ENCODE results near the gene CACNA1F.

The CACNA1F gene

GRCh38 chrX:49227726-49228125 is 5.4 kb downstream of the CACNA1F start:
- no peak for DNase-seq

DNA sequence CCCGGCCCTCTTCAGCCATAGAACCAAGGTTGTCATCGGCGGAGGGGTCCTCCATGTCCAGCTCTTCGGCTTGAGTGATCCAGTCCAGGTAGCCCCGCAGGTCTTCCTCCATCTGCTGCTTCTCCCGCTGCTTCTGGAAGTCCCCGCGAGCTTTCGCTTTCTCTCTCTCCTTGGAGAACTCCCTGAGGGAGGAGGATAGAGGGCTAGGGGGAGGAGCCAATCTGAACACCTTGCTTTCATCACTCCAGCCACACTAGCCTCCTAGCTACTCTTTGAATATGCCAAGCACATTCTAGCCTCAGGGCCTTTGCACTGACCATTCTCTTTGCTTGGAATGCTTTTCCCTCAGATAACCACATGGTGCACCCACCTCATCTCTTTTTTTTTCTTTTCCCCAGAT is 6.2 kb downstream of the CACNA1F start:
- DNase-seq = no peak

- DNase-seq = no peak
Observed at GRCh38 chrX:49225858-49226257, 7.3 kb downstream of the CACNA1F start.

DNA sequence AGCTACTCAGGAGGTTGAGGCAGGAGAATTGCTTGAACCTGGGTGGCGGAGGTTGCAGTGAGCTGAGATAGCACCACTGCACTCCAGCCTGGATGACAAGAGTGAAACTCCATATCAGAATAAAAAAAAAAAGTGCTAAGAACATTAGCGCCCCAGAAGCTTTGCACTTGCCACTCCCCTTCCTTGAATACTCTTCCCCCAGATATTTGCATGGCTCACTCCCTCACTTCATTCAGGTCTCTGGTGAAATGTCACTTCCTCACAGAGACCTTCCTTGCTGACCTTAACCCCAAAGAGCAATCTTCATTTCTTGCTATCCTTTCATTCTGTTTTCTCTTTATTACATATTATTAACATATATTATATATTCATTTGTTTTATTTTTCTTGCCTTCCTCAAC is 11.3 kb downstream of the CACNA1F start:
- DNase-seq = no peak

DNA sequence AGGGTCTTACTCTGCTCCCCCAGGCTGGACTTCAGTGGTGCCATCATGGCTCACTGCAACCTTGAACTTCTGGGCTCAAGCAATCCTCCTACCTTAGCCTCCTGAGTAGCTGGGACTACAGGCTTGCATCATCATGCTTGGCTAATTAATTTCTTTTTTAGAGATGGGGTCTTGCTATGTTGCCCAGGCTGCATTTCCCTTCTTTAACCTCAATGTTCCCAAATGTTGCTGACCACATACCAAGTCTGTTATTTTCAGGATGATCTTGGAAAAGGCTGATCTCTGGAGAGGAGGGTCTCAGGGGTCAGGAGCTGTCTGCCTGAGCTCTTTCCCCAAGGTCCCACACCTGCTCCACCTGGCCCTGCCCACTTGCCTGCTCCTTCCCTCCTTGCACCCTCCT is 13.0 kb downstream of the CACNA1F start:
- DNase-seq = no peak

DNA sequence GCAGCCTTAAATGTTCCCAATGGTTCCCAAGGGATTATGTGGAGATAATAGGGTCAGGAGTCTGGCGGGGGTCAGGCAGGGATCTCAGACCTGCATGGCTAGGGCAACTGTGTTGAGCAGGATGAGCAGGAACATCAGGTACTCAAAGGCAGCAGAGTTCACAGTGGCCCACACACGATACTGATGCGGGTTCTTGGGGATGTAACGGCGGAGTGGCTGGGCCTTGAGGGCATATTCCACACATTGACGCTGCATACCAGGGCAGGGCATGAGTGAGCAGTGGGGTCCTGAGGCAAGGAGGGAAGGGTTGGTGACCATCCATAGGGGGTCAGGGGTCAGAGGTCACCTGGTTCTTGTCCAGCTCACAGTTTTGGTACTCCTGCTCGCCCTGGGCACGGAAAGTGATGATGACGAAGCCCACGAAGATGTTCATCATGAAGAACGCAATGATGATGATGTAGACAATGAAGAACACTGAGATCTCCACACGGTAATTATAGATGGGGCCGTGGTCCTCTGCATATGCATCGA is 18.1 kb downstream of the CACNA1F start:
- DNase-seq = no peak

DNA sequence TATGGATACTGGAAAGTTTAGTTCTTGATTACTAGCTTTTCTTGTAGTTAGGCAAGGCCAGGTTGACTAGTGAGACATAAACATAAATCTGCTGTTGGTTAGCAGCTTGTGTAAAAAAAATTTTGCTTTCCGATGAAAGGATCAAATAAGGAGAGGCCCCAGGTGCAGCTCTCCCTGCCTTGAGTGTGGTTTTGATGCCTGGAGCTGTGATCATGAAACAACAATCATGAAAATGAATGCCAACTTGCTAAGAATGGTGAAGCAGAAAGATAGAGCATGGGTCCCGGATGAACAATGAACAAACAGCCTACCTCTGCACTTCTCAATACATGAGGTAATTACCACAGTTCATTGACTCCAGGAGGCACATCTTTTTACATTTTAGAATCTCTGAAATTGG is 18.7 kb downstream of the CACNA1F start:
- no peak for DNase-seq

DNA sequence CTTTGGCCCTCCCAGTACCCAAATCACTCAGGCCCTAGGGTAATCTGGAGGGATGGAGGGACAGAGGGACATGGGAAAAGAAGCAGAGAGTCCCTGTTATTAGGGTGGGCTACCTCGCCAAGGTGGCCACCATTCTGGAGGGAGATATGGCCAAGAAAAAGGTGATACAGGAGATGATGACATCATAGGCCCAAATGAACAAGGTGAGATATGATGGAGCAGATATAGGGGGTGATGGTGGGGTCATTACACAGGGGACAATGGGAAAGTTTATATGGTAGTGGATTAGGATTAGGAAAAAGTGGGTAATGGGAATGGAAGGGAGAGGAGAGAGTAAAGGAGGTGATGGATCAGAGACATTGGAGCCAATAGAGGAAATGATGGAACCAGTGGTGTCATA is 20.3 kb downstream of the CACNA1F start:
- no peak for DNase-seq

DNA sequence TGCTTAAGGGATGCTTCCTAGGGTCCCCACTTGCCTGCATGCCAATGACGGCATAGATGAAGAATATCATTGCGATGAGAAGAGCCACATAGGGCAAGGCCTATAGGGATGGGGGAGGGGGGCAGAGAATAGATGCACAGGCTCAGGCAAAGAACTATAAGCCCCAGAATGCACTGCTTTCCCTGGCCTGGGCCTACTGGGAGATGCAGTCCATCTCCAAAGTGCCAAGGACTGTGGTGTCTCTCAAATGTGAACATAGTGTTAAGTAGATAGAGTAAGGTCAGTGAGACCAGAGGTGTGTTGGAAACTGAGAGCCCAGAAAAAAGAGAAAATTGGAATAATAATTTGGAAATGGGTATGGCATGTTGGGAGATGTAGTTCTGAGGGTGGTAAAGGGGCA is 20.9 kb downstream of the CACNA1F start:
- no peak for DNase-seq

DNA sequence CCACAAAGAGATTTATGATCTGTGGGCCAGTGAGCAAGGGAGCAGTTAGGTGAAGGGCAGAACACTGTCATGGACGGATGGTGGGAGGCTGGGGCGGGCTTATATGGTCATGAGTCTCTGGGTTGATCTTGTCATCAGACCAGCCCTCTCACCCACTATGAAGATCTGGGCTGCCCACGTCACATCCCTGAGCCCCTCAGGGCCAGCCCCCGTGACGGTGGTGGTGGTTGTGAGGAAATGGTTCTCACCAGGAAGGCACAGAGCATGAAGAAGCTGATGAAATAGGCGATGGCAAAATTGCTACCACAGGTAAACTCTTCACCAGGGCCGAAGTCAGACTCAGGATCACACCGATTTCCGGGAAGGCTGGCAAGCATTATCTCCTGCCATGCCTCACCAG is 22.1 kb downstream of the CACNA1F start:
- DNase-seq = no peak

GRCh38 chrX:49210406-49210805 is 22.7 kb downstream of the CACNA1F start:
- DNase-seq = no peak

DNA sequence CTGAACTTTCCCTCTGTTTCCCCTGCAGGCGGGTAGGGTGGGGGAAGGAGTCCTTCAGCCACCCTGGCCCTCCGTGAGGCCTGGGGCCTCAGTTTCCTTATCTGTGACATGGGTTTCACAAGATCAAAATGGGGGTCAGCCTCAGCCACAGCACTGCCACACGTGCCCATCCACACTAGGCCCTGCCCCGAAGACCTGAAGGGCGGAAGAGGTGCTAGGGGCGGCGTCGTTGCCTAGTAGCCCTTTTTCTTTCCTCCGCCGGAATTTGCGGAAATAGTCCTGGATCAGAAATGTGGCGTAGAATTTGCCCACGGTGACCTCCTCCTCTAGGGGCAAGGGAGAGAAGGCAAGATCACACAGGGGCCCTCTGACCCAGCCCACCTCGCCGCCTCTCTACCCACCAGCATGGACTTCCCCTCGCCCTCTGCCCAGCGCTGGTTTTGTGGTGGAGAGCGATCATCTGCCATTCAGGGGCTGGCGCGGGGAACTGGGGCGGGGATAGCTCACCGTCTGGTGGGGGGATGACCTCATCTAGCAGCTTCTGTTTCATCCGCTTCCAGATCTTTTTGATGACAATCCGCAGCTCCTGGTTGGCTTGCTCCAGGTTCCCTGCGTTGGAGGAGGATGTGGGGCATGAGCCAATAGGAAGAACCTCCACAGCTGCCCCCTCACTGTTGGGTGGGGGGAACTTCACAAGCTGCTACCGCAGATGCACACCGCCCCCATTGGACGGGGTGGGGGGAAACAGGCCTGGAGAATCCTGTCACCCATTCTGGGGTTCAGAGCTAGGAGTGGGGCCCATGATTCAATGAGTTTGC is 23.5 kb downstream of the CACNA1F start:
- DNase-seq = no peak

GRCh38 chrX:49208399-49208798 is 24.7 kb downstream of the CACNA1F start:
- DNase-seq = no peak

- no peak for DNase-seq
Observed at GRCh38 chrX:49206543-49206942, 26.6 kb downstream of the CACNA1F start.

GRCh38 chrX:49205443-49205842 is 27.7 kb downstream of the CACNA1F start:
- DNase-seq = no peak

- no peak for DNase-seq
Observed at GRCh38 chrX:49204709-49205108, 28.4 kb downstream of the CACNA1F start.

DNA sequence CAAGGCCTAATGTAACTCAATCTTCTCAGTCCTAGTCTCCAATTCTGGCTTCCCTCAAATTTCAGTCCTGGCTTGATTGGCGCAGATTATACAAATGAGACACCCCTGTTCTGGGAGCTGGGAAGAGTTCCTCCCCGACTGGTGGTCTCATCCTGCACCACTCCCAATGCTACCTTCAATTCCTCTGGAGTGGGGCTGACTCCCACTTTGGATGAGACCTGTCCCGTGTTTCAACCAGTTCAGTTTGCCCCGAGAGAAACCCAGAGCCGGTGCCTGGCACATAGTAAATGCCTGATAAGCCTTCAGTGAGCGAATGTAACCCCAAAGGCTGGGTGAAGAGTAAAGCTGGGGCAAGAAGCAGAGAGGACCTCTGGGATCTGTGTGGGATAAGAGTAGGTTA is 29.1 kb downstream of the CACNA1F start:
- DNase-seq = no peak

DNA sequence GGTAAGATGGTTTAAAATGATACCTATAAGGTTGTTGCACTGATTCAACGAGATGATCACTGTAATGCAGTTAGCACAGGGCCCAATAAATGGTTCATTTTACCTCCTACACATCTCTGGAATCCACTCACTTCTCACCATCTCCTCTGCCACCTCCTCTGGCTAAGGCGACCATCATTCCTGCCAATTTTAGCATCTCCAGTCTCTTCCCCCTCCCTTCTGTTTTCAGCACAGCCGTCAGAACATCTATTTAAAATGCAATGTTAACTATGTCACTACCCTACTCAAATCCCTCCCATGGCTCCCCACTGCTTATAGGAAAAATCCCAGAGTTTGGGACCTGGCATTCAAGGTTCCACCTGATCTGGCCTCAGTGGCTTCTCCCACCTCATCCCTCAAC is 29.6 kb downstream of the CACNA1F start:
- no peak for DNase-seq

- no peak for DNase-seq
Observed at GRCh38 chrX:49202022-49202421, 31.1 kb downstream of the CACNA1F start.

- DNase-seq = peak; percentile 90
Observed at GRCh38 chrX:49199906-49200771, 33.0 kb downstream of the CACNA1F start, which contains the start of gene SYP. SYP (minus strand) TSS chrX:49200193; CDS start chrX:49200186, 7 bp downstream.

- no peak for DNase-seq
Observed at GRCh38 chrX:49199315-49199595, 33.9 kb downstream of the CACNA1F start.

DNA sequence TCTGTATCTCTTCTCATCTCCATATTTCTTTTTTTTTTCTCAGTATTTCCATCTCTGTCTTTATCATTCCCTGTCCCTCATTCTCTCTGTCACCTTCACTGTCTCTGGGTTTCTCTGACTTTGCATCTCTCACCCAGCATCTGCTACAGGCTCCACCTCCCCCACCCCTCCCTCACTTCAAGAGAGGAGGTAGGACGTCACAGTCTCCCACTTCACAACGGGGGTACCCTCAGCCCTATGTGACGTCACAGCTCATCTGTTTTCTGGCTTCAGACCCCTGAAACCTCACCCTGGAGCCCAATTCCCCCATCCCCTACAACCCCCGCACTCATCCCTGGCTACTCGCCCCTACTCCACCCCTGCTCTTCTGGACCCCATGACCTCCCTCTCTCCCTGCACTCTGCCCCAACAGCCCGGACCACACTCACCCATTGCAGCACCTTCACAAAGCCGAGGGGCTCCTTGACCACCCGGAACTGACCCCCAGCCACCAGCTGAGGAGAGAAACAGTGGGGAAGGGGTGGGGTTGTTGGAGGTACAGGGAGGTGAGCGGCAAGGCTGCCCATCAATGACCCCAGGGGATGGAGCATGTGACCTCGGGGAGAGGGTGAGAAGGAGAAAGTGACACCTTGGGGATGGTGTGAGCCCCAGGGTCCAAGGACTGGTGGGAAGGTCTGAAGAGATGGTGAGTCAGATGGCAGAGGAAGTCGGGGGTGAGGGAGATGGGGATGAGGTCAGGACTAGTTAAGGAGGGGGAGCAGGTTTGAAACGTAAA is 34.4 kb downstream of the CACNA1F start:
- no peak for DNase-seq

GRCh38 chrX:49197543-49198087 is 35.5 kb downstream of the CACNA1F start:
- DNase-seq = no peak

Data from T1000 (cell line).